Measurements from ENCODE around the gene BEND3.
"Not testable (repeated sequence)": the region's sequence is repeated elsewhere in the genome, so short reads cannot be mapped to it uniquely, and the experiment has no call there.

Gene BEND3

DNA sequence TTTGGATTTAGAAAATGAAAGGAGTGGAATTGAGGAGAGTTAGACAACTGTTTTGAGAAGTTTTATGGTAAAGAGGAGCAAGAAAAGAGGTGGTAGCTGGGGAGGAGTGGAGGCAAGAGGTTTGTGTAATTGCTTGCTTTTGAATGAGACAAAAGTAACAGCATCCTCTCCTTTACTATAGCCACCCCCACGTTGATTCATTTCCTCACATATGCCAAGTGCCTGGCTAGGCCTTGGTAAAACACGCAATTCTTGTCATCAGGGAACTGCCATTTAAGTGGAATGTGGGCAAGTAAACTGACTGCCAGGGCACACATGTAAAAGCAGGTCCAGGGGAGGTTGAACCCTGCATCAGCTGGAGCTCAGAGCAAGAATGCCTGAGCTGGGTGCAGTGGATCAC, 83.3 kb downstream of the BEND3 start:
- no peak for DNase-seq (ENCODE audit: low spot score)

DNA sequence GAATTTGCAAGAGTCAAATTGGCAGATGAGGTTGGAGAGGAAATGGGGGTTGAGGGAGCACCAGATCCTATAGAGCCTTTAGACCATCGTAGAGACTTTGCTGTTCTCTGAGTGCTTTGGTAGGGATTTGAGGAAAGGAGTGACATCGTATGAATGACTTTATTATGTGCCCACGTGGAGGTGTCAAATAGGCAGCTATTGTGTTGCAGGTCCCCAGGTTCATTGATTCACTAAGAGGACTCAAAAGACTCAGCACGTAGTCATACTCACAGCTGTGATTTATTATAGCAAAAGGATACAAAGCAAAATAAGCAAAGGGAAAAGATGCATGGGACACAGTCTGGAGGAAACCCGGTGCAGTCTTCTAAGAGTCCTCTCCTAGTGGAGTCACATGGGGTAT, 85.2 kb downstream of the BEND3 start:
- no peak for DNase-seq (ENCODE audit: low spot score)

DNA sequence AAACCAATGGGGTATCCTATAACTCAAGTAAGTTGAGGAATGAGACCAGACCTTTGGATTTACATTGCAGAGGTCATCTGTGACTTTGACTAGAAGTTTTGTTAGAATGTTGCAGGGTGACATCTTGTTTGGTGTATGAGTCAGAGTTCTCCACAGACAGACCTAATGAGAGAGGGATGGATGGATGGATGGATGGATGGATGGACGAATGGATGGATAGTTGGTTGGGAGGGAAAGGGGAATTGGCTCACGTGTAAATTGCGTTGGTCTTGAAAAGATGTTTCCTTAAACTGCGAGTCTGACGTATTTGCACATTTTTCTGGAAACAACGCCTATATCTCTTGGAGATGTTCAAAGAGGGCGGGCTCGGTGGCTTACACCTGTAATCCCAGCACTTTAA, 88.3 kb downstream of the BEND3 start:
- no peak for DNase-seq (ENCODE audit: low spot score)

DNA sequence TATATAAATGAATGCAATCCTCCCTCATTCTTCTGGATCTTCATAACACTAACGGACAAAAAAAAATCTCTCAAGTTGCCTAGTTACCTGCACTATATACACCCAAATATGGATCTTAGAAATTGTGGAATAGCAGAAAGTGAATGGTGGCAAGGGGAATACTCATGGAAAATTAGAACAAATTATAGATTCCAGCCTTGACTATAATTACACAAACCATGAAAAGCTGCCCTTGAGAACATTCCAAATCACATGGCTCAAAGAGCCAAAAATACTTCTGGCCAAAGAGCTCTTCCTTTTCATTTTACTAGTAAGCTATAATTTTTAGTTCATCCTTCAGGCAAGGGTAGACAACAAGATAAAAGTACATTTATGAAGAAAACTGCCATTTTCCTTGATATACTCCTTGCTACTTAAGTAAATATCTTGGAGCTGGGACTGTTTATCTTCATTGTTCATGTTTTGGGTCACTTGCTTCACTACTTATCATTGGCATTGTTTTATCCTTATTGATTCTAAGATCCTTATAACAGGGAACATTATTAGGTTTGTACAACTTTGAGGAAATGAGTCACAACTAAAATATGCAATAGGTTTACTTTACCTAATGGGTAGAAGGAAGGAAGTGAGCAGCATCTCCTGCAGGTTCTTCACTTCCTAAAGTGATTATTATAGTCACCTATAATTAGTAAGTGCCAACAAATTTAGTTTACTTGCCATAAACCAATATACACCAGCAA, 93.7 kb downstream of the BEND3 start:
- DNase-seq (ENCODE audit: low spot score), result no peak

DNA sequence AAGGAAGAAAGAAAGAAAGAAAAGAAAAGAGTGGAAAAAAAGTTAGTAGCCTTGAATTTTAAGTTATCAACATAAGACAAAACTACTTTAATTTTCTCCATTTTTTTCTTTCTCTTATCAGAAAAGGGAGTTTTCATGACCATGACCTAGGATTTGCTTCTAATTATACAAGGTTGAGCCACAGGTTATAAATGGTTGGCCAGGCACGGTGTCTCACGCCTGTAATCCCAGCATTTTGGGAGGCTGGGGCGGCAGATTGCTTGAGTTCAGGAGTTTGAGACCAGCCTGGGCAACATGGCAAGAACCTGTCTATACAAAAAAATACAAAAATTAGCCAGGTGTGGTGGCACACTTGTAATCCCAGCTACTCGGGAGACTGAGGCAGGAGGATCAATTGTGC, 95.1 kb downstream of the BEND3 start:
- DNase-seq (ENCODE audit: low spot score), result no peak

GRCh38 chr6:107019628-107020027, 95.7 kb downstream of the BEND3 start:
- DNase-seq (ENCODE audit: low spot score), result not testable (repeated sequence)

DNA sequence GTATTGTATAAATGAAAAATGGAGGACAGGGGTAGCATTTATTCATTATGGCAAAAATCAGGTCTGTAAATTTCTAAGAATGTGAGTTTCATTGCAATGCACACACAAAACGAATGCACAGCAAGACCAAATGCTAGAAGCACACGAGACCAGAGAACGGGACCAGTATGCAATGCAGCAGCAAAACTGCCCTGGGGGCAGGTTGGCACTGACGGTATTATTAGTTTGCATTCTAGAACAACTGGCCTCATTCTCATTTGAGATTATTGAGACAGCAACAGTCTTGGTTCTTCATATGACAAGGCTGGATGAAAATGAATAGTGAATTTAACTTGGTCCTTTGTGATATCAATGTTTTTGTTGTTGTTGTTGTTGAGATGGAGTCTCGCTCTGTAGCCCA, 96.3 kb downstream of the BEND3 start:
- no peak for DNase-seq (ENCODE audit: low spot score)
